ENCODE measurements around the gene DHPS.
A peak's percentile ranks its signal among the peaks of the same experiment; 100 is the strongest.
"Not testable (repeated sequence)": the region's sequence is repeated elsewhere in the genome, so short reads cannot be mapped to it uniquely, and the experiment has no call there.

The DHPS gene

GRCh38 chr19:12681074-12681987, at the start of gene DHPS:
Gene DHPS (minus strand): TSS chr19:12681880. CDS start chr19:12681766, 114 bp downstream.
- DNase-seq (ENCODE audit: low spot score), result peak; percentile 95

DNA sequence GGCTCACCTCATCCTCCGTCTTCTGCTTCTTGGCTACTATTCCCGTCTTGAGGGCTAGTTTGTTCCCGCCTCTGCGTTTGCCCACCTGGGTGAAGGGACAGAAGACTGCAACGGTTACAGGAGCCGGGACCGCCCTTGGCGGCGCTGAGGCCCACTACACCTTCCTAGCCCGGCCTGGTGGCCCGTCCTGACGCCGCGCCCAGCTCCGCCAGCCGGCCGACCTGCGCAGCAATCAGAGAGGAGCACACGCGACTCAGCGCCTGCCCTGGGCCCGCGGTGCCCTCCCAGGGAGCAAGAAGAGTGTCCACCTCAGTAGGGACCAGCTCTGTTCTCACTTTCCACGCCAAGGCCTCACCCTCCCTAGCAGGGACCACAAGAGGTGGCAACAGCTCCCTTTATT, 49.7 kb upstream of the DHPS start:
- DNase-seq (ENCODE audit: low spot score), result no peak

GRCh38 chr19:12730064-12730463, 48.4 kb upstream of the DHPS start:
- DNase-seq (ENCODE audit: low spot score), result no peak

DNA sequence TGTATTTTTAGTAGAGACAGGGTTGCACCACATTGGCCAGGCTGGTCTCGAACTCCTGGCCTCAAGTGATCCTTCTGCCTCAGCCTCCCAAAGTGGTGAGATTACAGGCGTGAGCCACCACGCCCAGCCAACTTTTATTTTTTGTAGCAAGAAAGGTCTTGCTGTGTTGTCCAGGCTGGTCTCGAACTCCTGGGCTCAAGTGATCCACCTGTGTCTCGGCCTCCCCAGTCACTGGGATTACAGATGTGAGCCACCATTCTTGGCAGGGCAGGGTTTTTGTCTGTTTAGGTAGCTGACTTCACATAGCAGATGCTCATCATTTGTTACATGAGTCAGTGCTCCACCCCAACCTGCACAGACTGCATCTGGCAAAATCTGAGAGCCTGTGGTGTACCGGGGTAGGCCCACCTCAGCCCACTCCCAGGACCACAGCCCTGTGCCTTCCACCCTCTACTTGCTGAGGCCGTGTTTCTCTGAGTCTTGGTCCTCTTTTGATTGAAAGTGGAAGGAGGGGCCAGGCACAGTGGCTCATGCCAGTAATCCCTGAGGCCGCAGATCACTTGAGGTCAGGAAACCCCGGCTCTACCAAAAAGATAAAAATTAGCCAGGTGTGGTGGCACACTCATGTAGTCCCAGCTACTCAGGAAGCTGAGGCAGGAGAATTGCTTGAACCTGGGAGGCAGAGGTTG, 46.2 kb upstream of the DHPS start:
- DNase-seq (ENCODE audit: low spot score), result no peak

DNA sequence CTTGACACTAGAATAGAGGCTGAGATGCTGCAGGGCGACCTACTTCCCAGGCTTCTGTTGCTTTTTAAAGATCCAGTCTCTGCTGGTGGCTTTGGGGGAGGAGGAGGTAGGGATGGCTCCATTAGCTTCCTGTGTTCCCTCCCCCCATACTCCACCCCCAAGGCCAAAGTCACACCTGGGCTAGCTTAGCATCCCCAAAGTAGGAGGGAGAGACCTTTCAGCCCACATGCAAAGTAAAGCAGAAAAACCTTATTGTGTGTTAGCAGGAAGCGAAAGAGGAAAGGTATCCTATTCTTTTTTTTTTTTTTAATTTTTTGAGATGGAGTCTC, 45.3 kb upstream of the DHPS start:
- DNase-seq (ENCODE audit: low spot score), result no peak

GRCh38 chr19:12725612-12726011, 43.9 kb upstream of the DHPS start:
- not testable (repeated sequence) for DNase-seq (ENCODE audit: low spot score)

- DNase-seq (ENCODE audit: low spot score), result peak; percentile 65
These were observed 42.2 kb upstream of the DHPS start, which contains the start of gene TNPO2 for GRCh38 chr19:12723641-12724426. Gene TNPO2 (minus strand): TSS chr19:12723932. CDS start chr19:12720977, 2,955 bp downstream.

GRCh38 chr19:12723381-12723640, 41.6 kb upstream of the DHPS start:
- no peak for DNase-seq (ENCODE audit: low spot score)

GRCh38 chr19:12722566-12723380, 41.1 kb upstream of the DHPS start:
- peak; percentile 98 for DNase-seq (ENCODE audit: low spot score)

DNA sequence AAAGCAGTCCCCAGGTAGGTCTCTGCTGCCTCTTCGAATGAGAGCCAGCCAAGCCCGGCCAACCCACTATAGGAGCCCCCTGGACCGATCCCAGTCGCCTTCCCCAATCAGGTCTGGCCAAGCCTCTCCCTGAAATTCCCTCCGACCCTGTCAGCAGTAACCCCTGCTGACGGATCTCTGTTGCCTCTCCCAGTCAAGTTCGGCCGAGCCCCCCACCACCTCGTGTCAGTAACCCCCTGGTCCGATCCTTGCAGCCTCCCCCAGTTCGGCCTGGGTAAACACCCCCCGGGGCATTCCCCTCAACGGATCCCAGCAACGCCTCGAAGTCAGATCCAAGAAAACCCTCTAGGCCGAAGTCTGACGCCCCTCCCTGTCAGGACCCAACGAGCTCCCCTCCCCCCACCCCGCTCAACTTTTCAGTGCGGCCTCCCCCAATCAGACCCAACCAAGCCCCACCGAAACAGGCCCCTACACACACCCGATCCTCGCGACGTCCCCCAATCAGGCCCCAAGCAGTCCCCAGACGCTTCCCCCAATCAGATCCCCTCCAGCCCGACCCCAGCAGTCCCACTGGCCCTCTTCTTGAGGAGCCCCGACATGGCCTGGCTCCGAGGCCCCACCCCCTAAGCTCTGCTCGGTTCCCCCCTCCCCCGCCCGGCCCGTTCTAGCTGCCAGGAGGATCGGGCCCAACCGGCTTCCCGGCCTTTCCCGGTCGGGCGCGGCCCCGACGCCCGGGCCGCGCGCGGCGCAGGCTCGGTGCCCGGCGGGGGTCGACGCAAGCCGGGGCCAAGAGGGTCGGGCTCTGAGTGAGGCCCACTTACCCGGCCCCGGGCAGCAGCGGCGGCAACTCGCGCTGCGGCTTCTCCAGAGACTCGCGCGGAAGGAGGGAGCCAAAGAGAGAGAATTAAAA, 40.2 kb upstream of the DHPS start:
- DNase-seq (ENCODE audit: low spot score), result peak; percentile 60

DNA sequence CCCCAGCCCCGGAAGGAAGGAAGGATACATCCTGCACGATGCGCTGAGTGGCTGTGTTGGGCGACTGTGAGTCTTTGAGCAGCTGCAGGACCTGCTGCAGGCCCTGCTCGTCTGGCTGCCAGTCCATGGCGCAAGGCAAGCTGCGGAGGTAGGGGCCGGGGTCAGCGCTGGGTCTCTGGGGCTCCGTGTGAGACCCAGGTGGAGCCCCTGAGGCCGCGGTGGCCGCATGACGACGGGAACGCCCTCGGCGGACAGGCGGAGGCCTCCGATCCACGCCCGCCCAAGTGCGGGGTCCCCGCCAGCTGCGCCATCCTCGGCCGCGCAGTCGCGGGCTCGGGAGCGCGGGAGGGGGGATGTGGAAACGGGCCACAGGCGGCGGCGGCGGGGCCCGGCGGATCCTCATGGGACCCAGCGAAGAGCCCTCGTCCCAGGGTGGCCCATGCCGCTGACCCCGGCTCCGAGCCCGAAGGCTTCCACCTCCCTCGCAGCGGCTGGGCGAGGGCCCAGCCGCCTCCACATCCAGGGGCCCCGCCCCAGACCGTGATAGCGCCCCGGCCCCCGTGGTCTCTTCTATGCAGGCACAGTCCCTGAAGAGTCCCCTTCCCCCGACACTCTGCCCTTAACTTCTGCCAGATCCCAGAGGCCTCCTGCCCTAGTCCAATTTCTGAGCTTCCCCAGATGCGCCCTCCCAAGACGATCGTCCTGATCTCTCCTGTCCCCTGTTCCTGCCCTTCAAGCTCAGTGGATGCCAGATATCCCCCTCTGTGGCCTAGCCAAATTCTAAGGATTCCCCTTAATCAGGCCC, 39.4 kb upstream of the DHPS start:
- DNase-seq (ENCODE audit: low spot score), result no peak

GRCh38 chr19:12720296-12720695, 38.6 kb upstream of the DHPS start:
- DNase-seq (ENCODE audit: low spot score), result no peak

DNA sequence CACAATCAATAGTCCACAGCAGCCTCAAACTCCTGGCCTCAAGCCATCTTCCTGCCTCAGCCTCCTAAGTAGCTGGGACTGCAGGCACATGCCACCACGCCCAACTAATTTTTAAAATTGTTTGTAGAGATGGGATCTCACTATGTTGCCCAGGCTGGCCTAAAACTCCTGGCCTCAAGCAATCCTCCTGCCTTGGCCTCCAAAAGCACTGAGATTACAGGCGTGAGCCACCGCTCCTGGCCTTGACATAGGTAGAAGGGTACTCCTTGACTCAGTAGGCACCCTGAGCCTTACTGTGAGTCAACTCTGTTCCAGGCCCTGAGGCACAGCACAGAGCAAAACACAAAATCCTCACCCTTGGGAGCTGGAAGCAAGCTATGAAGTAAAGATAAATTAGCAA, 34.2 kb upstream of the DHPS start:
- DNase-seq (ENCODE audit: low spot score), result no peak

DNA sequence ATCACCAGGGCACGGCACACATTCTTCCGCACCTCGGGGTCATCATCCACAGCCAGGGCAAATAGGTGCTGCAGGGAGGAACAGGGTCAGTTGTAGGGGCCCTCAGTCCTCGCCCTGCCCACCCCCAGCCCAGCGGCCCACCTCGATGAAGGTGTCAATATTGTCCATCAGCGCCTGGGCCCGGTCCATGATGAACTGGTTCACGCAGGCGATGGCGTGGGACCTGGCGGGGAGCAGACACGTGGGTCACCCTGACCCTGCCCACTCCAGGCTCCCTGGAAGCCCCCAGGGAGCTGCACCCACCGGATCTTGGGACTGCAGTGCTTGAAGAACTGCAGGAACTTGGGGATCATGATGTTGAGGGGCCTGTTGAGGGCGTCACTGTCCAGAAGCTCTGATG, 33.4 kb upstream of the DHPS start:
- DNase-seq (ENCODE audit: low spot score), result no peak

- not testable (repeated sequence) for DNase-seq (ENCODE audit: low spot score)
These were observed 31.6 kb upstream of the DHPS start for GRCh38 chr19:12713304-12713703.

DNA sequence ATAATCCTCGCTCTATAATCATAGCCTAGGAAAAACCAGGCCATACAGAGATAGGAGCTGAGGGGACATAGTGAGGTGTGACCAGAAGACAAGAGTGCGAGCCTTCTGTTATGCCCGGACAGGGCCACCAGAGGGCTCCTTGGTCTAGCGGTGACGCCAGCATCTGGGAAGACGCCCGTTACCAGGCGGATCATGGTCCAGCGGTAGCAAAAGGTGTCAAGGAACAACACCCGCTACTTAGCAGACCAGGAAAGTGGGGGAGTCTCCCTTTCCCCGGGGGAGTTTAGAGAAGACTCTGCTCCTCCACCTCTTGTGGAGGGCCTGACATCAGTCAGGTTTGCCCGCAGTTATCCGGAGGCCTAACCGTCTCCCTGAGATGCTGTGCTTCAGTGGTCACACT, 30.4 kb upstream of the DHPS start:
- DNase-seq (ENCODE audit: low spot score), result not testable (repeated sequence)

GRCh38 chr19:12711187-12711586, 29.5 kb upstream of the DHPS start:
- DNase-seq (ENCODE audit: low spot score), result no peak

DNA sequence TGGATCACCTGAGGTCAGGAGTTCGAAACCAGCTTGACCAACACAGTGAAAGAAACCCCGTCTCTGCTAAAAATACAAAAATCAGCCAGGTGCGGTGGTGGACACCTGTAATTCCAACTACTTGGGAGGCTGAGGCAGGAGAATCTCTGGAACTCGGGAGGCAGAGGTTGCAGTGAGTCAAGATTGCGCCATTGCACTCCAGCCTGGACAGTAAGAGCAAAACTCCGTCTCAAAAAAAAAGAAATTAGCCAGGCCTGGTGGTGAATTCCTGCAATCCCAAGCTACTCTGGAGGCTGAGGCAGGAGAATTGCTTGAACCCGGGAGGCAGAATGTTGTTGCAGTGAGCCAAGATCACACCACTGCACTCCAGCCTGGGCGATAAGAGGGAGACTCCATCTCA, 27.0 kb upstream of the DHPS start:
- DNase-seq (ENCODE audit: low spot score), result no peak

- DNase-seq (ENCODE audit: low spot score), result no peak
These were observed 24.6 kb upstream of the DHPS start for GRCh38 chr19:12706332-12706718.

Data from putamen (tissue), 1 donor.